K562 (cell line): Measurements from ENCODE around the gene ZBTB20. TPM values are rescaled to one million over a fixed set of nuclear protein-coding genes. Genes with fewer than 3 reads are reported as not detected.

Experiments
- MYBL2 ChIP-seq, 2 experiments: fragments of 450-650 bp in 1 of 2; sonication (generic) in 1 of 2; formaldehyde crosslinking in 1 of 2; IDR thresholded peaks; 2 replicates each; pipeline versions ENCODE4 v1.6.1 to v1.8.1; 2017 to 2022; ENCODE audit warnings: borderline replicate concordance in 1 of 2, inconsistent platforms in 1 of 2, low read depth in 1 of 2, mild to moderate bottlenecking in 1 of 2, missing genetic modification reagents in 1 of 2, moderate library complexity in 1 of 2
- polyA plus RNA-seq, 8 experiments: library from polyadenylated mRNA; depleted of rRNA in 4 of 8; stranded (reverse) in 5 of 8; unstranded in 3 of 8; fragments of >200 nt; fragmentation: Nextera tagmentation in 2 of 8; fragmentation: Illumina TruSeq in 1 of 8; extraction: Ambion mirVana in 2 of 8; extraction: Trizol in 1 of 8; gene quantifications; 2 replicates each; pipeline versions ENCODE4 v1.2.1 to v1.2.3, GENCODE V29; 2011 to 2014; ENCODE audit warnings: inconsistent platforms in 1 of 8, missing spikeins in 1 of 8
- total RNA-seq, 7 experiments: library from RNA; depleted of rRNA in 6 of 7; stranded (reverse); fragments of >200 nt in 6 of 7; fragmentation: Illumina TruSeq in 2 of 7; extraction: Trizol in 2 of 7; gene quantifications; 2 replicates each; pipeline versions ENCODE4 v1.2.1 to v1.2.3, GENCODE V29; 2011 to 2021; ENCODE audit warnings: low replicate concordance in 1 of 7
- TF ChIP-seq, protein P1 (sequence below): fragments of 450-650 bp; IDR thresholded peaks from 2 replicates; pipeline ENCODE4 v1.6.1; 2018; ENCODE audit not compliant: partially characterized antibody
- TF ChIP-seq, protein P2 (sequence below), 2 experiments: fragments of 450-650 bp; IDR thresholded peaks; 2 replicates each; pipeline ENCODE4 v1.6.1; 2016
- TF ChIP-seq, protein P3 (sequence below): IDR thresholded peaks from 2 replicates; pipeline ENCODE4 v1.6.1; 2011; ENCODE audit warnings: borderline replicate concordance, low read depth, mild to moderate bottlenecking, moderate library complexity, low read length; ENCODE audit not compliant: insufficient read depth, poor library complexity, severe bottlenecking
- TF ChIP-seq, protein P4 (sequence below): fragments of 200-600 bp; sonication (generic); IDR thresholded peaks from one replicate; pipeline ENCODE4 v1.6.1; 2012; ENCODE audit warnings: mild to moderate bottlenecking, low read depth, low read length, inconsistent platforms

ZBTB20 gene
- total and polyA plus RNA-seq, 9 of the 15 experiments (the other 6 are each of a cell fraction or from before 2014, with no cell fraction given) = 0.17 to 1.7 (median 0.45) TPM

DNA sequence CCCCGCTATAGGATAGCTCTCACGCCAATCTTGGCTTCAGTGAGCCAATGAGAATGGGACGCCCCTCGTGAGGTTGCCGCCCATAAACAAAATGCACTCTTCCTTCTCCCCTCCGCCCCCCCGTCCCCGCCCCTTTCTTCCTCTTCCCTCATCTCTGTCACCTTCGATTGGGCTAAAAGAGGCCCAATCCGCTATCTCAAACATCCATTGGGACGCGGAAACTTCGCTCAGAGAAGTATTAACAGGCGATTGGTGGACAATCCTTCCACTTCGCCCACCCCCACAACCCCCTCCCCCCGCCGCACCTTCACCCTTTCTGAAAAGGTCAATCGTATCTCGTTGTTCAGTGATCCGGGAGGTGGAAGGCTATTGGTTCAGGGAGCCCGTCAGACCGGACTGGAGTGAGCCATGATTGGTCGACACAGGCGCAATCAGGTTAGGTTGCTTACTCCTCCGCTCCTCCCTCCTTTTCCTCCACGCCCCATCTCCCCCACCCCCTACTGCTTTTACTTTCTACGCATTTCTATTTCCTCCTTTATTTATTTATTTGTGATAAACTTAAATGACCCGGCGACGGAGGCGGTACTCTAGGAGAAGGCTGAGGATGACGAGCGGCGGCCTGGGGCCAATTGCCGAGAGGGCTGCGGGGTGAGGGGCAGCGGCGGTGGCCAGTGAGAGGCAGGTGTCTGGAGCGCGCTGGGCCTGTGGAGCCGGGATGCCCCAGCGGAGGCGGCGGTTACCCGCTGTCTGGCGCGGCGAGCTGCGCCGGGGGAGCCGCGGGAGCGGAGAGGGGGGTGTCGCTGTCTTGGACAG, 447 bp upstream of the ZBTB20 start (continued):
- TF ChIP-seq, protein P1, sequence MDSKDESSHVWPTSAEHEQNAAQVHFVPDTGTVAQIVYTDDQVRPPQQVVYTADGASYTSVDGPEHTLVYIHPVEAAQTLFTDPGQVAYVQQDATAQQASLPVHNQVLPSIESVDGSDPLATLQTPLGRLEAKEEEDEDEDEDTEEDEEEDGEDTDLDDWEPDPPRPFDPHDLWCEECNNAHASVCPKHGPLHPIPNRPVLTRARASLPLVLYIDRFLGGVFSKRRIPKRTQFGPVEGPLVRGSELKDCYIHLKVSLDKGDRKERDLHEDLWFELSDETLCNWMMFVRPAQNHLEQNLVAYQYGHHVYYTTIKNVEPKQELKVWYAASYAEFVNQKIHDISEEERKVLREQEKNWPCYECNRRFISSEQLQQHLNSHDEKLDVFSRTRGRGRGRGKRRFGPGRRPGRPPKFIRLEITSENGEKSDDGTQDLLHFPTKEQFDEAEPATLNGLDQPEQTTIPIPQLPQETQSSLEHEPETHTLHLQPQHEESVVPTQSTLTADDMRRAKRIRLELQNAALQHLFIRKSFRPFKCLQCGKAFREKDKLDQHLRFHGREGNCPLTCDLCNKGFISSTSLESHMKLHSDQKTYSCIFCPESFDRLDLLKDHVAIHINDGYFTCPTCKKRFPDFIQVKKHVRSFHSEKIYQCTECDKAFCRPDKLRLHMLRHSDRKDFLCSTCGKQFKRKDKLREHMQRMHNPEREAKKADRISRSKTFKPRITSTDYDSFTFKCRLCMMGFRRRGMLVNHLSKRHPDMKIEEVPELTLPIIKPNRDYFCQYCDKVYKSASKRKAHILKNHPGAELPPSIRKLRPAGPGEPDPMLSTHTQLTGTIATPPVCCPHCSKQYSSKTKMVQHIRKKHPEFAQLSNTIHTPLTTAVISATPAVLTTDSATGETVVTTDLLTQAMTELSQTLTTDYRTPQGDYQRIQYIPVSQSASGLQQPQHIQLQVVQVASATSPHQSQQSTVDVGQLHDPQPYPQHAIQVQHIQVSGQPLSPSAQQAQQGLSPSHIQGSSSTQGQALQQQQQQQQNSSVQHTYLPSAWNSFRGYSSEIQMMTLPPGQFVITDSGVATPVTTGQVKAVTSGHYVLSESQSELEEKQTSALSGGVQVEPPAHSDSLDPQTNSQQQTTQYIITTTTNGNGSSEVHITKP = peak; percentile 3
- TF ChIP-seq, protein P2, sequence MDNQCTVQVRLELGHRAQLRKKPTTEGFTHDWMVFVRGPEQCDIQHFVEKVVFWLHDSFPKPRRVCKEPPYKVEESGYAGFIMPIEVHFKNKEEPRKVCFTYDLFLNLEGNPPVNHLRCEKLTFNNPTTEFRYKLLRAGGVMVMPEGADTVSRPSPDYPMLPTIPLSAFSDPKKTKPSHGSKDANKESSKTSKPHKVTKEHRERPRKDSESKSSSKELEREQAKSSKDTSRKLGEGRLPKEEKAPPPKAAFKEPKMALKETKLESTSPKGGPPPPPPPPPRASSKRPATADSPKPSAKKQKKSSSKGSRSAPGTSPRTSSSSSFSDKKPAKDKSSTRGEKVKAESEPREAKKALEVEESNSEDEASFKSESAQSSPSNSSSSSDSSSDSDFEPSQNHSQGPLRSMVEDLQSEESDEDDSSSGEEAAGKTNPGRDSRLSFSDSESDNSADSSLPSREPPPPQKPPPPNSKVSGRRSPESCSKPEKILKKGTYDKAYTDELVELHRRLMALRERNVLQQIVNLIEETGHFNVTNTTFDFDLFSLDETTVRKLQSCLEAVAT (IDR thresholded peaks at IDR 0.05) = peak in 1 of 2 experiments; percentile 69; a peak in 1 of 4 replicates
- TF ChIP-seq, protein P3, sequence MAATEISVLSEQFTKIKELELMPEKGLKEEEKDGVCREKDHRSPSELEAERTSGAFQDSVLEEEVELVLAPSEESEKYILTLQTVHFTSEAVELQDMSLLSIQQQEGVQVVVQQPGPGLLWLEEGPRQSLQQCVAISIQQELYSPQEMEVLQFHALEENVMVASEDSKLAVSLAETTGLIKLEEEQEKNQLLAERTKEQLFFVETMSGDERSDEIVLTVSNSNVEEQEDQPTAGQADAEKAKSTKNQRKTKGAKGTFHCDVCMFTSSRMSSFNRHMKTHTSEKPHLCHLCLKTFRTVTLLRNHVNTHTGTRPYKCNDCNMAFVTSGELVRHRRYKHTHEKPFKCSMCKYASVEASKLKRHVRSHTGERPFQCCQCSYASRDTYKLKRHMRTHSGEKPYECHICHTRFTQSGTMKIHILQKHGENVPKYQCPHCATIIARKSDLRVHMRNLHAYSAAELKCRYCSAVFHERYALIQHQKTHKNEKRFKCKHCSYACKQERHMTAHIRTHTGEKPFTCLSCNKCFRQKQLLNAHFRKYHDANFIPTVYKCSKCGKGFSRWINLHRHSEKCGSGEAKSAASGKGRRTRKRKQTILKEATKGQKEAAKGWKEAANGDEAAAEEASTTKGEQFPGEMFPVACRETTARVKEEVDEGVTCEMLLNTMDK = peak; percentile 2
- TF ChIP-seq MYBL2 (IDR thresholded peaks at IDR 0.05; ENCODE audit: low read depth) (no peak), MYBL2 (CRISPR knock-in tag; IDR thresholded peaks at IDR 0.05; ENCODE audit: borderline replicate concordance) (no peak)
- TF ChIP-seq, protein P4, sequence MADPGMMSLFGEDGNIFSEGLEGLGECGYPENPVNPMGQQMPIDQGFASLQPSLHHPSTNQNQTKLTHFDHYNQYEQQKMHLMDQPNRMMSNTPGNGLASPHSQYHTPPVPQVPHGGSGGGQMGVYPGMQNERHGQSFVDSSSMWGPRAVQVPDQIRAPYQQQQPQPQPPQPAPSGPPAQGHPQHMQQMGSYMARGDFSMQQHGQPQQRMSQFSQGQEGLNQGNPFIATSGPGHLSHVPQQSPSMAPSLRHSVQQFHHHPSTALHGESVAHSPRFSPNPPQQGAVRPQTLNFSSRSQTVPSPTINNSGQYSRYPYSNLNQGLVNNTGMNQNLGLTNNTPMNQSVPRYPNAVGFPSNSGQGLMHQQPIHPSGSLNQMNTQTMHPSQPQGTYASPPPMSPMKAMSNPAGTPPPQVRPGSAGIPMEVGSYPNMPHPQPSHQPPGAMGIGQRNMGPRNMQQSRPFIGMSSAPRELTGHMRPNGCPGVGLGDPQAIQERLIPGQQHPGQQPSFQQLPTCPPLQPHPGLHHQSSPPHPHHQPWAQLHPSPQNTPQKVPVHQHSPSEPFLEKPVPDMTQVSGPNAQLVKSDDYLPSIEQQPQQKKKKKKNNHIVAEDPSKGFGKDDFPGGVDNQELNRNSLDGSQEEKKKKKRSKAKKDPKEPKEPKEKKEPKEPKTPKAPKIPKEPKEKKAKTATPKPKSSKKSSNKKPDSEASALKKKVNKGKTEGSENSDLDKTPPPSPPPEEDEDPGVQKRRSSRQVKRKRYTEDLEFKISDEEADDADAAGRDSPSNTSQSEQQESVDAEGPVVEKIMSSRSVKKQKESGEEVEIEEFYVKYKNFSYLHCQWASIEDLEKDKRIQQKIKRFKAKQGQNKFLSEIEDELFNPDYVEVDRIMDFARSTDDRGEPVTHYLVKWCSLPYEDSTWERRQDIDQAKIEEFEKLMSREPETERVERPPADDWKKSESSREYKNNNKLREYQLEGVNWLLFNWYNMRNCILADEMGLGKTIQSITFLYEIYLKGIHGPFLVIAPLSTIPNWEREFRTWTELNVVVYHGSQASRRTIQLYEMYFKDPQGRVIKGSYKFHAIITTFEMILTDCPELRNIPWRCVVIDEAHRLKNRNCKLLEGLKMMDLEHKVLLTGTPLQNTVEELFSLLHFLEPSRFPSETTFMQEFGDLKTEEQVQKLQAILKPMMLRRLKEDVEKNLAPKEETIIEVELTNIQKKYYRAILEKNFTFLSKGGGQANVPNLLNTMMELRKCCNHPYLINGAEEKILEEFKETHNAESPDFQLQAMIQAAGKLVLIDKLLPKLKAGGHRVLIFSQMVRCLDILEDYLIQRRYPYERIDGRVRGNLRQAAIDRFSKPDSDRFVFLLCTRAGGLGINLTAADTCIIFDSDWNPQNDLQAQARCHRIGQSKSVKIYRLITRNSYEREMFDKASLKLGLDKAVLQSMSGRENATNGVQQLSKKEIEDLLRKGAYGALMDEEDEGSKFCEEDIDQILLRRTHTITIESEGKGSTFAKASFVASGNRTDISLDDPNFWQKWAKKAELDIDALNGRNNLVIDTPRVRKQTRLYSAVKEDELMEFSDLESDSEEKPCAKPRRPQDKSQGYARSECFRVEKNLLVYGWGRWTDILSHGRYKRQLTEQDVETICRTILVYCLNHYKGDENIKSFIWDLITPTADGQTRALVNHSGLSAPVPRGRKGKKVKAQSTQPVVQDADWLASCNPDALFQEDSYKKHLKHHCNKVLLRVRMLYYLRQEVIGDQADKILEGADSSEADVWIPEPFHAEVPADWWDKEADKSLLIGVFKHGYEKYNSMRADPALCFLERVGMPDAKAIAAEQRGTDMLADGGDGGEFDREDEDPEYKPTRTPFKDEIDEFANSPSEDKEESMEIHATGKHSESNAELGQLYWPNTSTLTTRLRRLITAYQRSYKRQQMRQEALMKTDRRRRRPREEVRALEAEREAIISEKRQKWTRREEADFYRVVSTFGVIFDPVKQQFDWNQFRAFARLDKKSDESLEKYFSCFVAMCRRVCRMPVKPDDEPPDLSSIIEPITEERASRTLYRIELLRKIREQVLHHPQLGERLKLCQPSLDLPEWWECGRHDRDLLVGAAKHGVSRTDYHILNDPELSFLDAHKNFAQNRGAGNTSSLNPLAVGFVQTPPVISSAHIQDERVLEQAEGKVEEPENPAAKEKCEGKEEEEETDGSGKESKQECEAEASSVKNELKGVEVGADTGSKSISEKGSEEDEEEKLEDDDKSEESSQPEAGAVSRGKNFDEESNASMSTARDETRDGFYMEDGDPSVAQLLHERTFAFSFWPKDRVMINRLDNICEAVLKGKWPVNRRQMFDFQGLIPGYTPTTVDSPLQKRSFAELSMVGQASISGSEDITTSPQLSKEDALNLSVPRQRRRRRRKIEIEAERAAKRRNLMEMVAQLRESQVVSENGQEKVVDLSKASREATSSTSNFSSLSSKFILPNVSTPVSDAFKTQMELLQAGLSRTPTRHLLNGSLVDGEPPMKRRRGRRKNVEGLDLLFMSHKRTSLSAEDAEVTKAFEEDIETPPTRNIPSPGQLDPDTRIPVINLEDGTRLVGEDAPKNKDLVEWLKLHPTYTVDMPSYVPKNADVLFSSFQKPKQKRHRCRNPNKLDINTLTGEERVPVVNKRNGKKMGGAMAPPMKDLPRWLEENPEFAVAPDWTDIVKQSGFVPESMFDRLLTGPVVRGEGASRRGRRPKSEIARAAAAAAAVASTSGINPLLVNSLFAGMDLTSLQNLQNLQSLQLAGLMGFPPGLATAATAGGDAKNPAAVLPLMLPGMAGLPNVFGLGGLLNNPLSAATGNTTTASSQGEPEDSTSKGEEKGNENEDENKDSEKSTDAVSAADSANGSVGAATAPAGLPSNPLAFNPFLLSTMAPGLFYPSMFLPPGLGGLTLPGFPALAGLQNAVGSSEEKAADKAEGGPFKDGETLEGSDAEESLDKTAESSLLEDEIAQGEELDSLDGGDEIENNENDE = no peak
